ENCODE data around the gene SYCP2L. TPM values are rescaled to one million over a fixed set of nuclear protein-coding genes. Genes with fewer than 3 reads are reported as not detected.

Gene SYCP2L
- total RNA-seq, 4 donors from 2014 or later, result 0.07 to 0.82 (median 0.29) TPM; not detected in 1

GRCh38 chr6:10949579-10950490 is 63.0 kb downstream of the SYCP2L start:
- Histone ChIP-seq H3K4me3 (no peak overlapping the region), H3K36me3 (no peaks in the 10 kb centered on the region), H3K27ac (no peak overlapping the region), H3K4me1 (no peaks in the 10 kb centered on the region), H3K27me3 (no peaks in the 10 kb centered on the region), H3K9me3 (no peaks in the 10 kb centered on the region)
- intact Hi-C loops (cut with DNase I; ENCODE audit: low total_unique reads) (loop anchor here (5.0 kb wide), 1 partner anchor 117 kb away; no protein-coding TSS in a partner anchor), in situ Hi-C loops (cut with MboI; ENCODE audit: low sequenced_read_pairs in 4 of 4) (loop anchor here in 1 of 4 donors (5.0 kb wide), 1 partner anchor 122 kb away; no protein-coding TSS in a partner anchor)
- ATAC-seq (no peak), DNase-seq (no peak)
- TF ChIP-seq, protein P1, sequence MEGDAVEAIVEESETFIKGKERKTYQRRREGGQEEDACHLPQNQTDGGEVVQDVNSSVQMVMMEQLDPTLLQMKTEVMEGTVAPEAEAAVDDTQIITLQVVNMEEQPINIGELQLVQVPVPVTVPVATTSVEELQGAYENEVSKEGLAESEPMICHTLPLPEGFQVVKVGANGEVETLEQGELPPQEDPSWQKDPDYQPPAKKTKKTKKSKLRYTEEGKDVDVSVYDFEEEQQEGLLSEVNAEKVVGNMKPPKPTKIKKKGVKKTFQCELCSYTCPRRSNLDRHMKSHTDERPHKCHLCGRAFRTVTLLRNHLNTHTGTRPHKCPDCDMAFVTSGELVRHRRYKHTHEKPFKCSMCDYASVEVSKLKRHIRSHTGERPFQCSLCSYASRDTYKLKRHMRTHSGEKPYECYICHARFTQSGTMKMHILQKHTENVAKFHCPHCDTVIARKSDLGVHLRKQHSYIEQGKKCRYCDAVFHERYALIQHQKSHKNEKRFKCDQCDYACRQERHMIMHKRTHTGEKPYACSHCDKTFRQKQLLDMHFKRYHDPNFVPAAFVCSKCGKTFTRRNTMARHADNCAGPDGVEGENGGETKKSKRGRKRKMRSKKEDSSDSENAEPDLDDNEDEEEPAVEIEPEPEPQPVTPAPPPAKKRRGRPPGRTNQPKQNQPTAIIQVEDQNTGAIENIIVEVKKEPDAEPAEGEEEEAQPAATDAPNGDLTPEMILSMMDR (IDR thresholded peaks at IDR 0.05 in 4 of 5, conservative IDR thresholded peaks at IDR 0.05 in 1 of 5), result no peak
- no peak for TF ChIP-seq POLR2A (IDR thresholded peaks at IDR 0.05)

GRCh38 chr6:10951675-10952282 is 64.9 kb downstream of the SYCP2L start:
- in situ Hi-C loops (cut with MboI; ENCODE audit: low sequenced_read_pairs in 4 of 4), result loop anchor here in 1 of 4 donors (5.0 kb wide), 1 partner anchor 121 kb away; no protein-coding TSS in a partner anchor
- intact Hi-C loops (cut with DNase I; ENCODE audit: low total_unique reads), result loop anchor here (5.0 kb wide), 1 partner anchor 116 kb away; no protein-coding TSS in a partner anchor
- no peak for ATAC-seq
- no peak overlapping the region for H3K27ac ChIP-seq
- H3K4me3 ChIP-seq, result no peak overlapping the region
- H3K36me3 ChIP-seq, result no peaks in the 10 kb centered on the region
- TF ChIP-seq POLR2A (IDR thresholded peaks at IDR 0.05), result no peak
- TF ChIP-seq, protein P1 (IDR thresholded peaks at IDR 0.05 in 4 of 5, conservative IDR thresholded peaks at IDR 0.05 in 1 of 5), result peak in 1 of 5 experiments; percentile 28
- no peaks in the 10 kb centered on the region for H3K4me1 ChIP-seq
- no peak for DNase-seq
- no peaks in the 10 kb centered on the region for H3K9me3 ChIP-seq
- H3K27me3 ChIP-seq, result no peaks in the 10 kb centered on the region

DNA sequence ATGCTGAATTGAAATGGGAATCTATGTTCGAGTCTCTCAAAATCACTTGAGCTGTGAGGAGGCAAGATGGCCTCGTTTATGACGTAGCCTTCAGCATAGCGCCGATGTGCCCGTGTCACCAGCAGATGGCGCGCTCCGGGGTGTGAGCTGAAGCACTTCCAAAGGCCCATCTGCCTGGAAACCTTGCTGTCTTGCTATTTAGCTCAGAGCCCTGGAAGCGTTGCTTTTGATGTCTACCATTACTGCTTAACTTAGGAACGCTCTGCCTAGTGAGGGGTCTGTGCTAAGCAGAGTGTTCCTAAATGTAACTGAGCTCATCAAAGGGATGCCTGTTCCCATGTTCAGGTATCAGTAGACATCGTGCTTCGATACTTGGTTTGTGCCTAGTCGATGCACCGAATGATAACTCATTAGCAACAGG is 67.7 kb downstream of the SYCP2L start:
- TF ChIP-seq POLR2A (IDR thresholded peaks at IDR 0.05), result no peak
- TF ChIP-seq, protein P1 (IDR thresholded peaks at IDR 0.05 in 4 of 5, conservative IDR thresholded peaks at IDR 0.05 in 1 of 5), result peak in 4 of 5 experiments; percentile 16 to 52 (median 44)
- Histone ChIP-seq H3K4me1 (no peaks in the 10 kb centered on the region), H3K27me3 (no peaks in the 10 kb centered on the region), H3K9me3 (no peaks in the 10 kb centered on the region), H3K27ac (no peak overlapping the region), H3K36me3 (no peaks in the 10 kb centered on the region), H3K4me3 (no peak overlapping the region)
- DNase-seq (peak in 1 of 2 donors; percentile 12), ATAC-seq (no peak)
- in situ Hi-C loops (cut with MboI; ENCODE audit: low sequenced_read_pairs in 4 of 4) (loop anchor here in 1 of 4 donors (5.0 kb wide), 1 partner anchor 118 kb away; no protein-coding TSS in a partner anchor), intact Hi-C loops (cut with DNase I; ENCODE audit: low total_unique reads) (loop anchor here (5.0 kb wide), 1 partner anchor 113 kb away; no protein-coding TSS in a partner anchor)

- no peak overlapping the region for H3K4me3 ChIP-seq
- intact Hi-C loops (cut with DNase I; ENCODE audit: low total_unique reads), result no loop called here
- in situ Hi-C loops (cut with MboI; ENCODE audit: low sequenced_read_pairs in 4 of 4), result no loop called here
Measured at GRCh38 chr6:10956776-10957175, 69.9 kb downstream of the SYCP2L start.

More at GRCh38 chr6:10956776-10957175, 69.9 kb downstream of the SYCP2L start:
- Histone ChIP-seq H3K4me1 (no peaks in the 10 kb centered on the region), H3K36me3 (no peaks in the 10 kb centered on the region), H3K27ac (no peak overlapping the region), H3K27me3 (no peaks in the 10 kb centered on the region), H3K9me3 (no peaks in the 10 kb centered on the region)
- ATAC-seq (no peak), DNase-seq (no peak)
- no peak for TF ChIP-seq POLR2A (IDR thresholded peaks at IDR 0.05)
- TF ChIP-seq, protein P1 (IDR thresholded peaks at IDR 0.05 in 4 of 5, conservative IDR thresholded peaks at IDR 0.05 in 1 of 5), result no peak
